A549 treated with ZK216348 at 1 μM for 4 hours (cell line): Measurements from ENCODE around the gene GPATCH2L. TPM values are rescaled to one million over a fixed set of nuclear protein-coding genes. Genes with fewer than 3 reads are reported as not detected.

ENCODE experiments used
- total RNA-seq: library from RNA; stranded (reverse); fragments of 200-300 nt; extraction: Qiagen RNA extraction; gene quantifications from 5 replicates; pipeline ENCODE4 v1.2.3, GENCODE V29; 2022; ENCODE audit warnings: low read depth

Gene GPATCH2L
- total RNA-seq = 13.5 to 27.7 TPM (median 23.3 TPM) in 5 replicates

DNA sequence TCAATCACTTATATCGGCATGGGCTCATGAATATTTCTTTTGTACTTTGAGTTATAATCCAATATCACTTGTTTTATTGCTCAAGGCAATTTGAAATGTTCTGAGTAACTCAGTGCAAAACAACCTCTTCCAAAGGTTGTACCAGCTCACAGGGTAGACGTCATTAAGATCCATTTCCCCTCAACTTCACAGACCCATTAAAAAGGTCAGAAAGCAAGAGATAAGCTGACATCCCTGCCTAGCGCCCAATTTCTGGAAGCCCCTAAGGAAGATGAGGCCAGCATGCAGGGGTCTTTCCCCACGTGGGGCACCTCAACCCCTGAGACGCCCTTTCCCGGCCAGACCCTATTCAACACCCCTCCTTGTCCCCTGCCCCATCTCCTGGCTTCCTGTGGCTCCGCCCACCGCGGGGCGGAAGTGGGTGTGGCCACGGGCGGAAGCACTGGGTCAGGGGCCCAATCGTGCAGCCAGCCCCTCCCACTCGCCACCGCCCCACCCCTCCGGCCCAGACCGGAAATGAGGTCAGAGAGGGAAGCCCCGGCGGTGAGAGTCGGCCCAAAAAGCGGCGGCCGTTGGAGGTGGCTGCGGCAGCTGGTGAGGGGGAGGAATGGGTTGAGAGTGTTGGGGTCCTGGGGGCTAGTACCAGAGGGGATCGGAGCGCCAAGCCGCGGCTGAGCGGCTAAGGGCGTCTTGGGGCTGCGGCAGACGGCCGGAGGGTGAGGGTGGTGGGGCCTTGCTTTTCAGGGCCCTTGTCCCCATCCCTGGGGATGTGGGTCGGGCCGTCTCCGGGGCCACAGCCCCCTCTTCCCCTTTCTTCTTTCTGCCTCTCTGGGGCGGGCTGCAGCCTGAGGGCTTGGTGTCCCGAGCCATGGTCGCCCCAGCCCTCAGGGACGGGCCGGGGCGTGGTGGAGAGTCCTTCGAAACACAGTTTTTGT is at the start of gene GPATCH2L:
Gene GPATCH2L (plus strand): TSS at position 525 of the 935 bp plus-strand sequence. CDS start 2,442 bp downstream, outside the sequence.

Other genes with a start within 250 kb of the GPATCH2L start
- 0.59 to 1.3 TPM (median 0.80 TPM) in 5 replicates for gene TGFB3, start 169.9 kb upstream of the GPATCH2L start, total RNA-seq
- gene IFT43, start 166.2 kb upstream of the GPATCH2L start, total RNA-seq = 30.4 to 45.9 TPM (median 38.8 TPM) in 5 replicates
- 0.09 to 0.36 TPM (median 0.26 TPM) in 5 replicates for gene ESRRB, start 224.2 kb downstream of the GPATCH2L start, total RNA-seq